ENCODE measurements around the gene IL31RA. TPM values are rescaled to one million over a fixed set of nuclear protein-coding genes. Genes with fewer than 3 reads are reported as not detected.

IL31RA gene
- total and polyA plus RNA-seq, 9 donors, result 0.19 to 1.7 (median 0.77) TPM

DNA sequence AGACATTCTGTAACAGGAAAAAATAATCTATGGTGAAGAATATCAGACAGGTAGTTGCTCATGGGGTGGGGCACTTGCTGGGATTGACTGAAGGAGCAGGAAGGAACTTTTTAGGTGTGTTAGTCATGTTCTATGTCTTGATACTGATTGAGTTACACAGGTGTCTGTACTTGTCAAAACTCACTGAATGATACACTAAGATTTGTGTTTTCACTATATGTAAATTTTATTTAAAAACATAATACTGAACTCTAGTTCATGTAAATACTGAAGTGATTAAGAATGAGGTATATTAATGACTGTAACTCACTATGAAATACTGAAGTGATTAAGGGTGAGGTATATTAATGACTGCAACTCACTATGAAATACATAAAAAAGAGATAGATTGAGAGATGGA, 115.1 kb downstream of the IL31RA start:
- H3K27me3 ChIP-seq (ENCODE audit: control insufficient read depth, insufficient read depth, low read length), result no peaks in the 10 kb centered on the region
- H3K27ac ChIP-seq (ENCODE audit: low read length), result no peak overlapping the region
- H3K36me3 ChIP-seq (ENCODE audit: control insufficient read depth, insufficient read depth, low read length), result peaks cover 18% of the 10 kb centered on the region
- no peaks in the 10 kb centered on the region for H3K4me1 ChIP-seq (ENCODE audit: control insufficient read depth, insufficient read depth, low read length)
- DNase-seq, result no peak
- H3K4me3 ChIP-seq (ENCODE audit: low read length), result no peak overlapping the region
- H3K9me3 ChIP-seq (replicated peaks; ENCODE audit: control insufficient read depth, low read depth, low read length), result no peaks in the 10 kb centered on the region

DNA sequence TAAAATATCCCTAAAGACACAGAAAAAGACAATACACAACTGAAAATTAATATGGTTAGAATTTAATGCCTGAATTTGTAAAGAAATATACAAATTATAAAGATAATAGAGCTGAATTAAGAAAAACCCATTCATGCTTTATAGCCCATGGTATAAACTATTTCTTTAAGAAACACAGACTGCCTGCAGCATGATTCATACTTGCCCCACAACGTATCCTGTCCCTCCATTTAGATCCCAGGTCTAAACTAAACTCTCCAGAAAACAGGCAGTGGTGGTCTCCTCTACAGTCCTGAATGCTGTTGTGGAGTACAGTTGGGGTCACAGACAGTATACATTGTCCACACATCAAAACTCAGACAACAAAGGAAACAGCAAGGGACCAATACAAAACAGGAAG, 118.8 kb downstream of the IL31RA start:
- Histone ChIP-seq H3K4me1 (ENCODE audit: control insufficient read depth, insufficient read depth, low read length) (no peaks in the 10 kb centered on the region), H3K27me3 (ENCODE audit: control insufficient read depth, insufficient read depth, low read length) (no peaks in the 10 kb centered on the region), H3K4me3 (ENCODE audit: low read length) (no peak overlapping the region), H3K27ac (ENCODE audit: low read length) (no peak overlapping the region), H3K9me3 (replicated peaks; ENCODE audit: control insufficient read depth, low read depth, low read length) (no peaks in the 10 kb centered on the region), H3K36me3 (ENCODE audit: control insufficient read depth, insufficient read depth, low read length) (peaks cover 20% of the 10 kb centered on the region)
- no CpG with 5 or more reads among the region's 1 CpG for WGBS (ENCODE audit: insufficient coverage)
- DNase-seq, result no peak

Other genes with a start within 250 kb of the IL31RA start
- gene SLC38A9, start 139.0 kb upstream of the IL31RA start, total RNA-seq, result 21.2 TPM
- gene SLC38A9, start 139.0 kb upstream of the IL31RA start, polyA plus RNA-seq (ENCODE audit: insufficient read depth in 1 of 8, insufficient read length in 8 of 8, low replicate concordance in 1 of 8), result 10 to 100 TPM; 10.1 to 14.9 (median 11.9) TPM
- 0.04 TPM for gene DDX4, start 113.3 kb upstream of the IL31RA start, total RNA-seq
- under 1 TPM in 4 of 8 donors, not detected in 4; 0.11 to 0.35 (median 0.24) TPM for gene DDX4, start 113.3 kb upstream of the IL31RA start, polyA plus RNA-seq (ENCODE audit: insufficient read depth in 1 of 8, insufficient read length in 8 of 8, low replicate concordance in 1 of 8)
- 111 TPM for gene IL6ST, start 143.6 kb downstream of the IL31RA start, total RNA-seq
- gene IL6ST, start 143.6 kb downstream of the IL31RA start, polyA plus RNA-seq (ENCODE audit: insufficient read depth in 1 of 8, insufficient read length in 8 of 8, low replicate concordance in 1 of 8), result 10 to 100 TPM; 30.0 to 81.2 (median 60.0) TPM

All from muscle of leg (tissue), 11 donors.